ENCODE data around the gene ACSL6.

ACSL6 gene

GRCh38 chr5:131979816-131980215 lies 31.6 kb downstream of the ACSL6 start:
- H3K27ac ChIP-seq (ENCODE audit: low read depth in 2 of 2, low read length in 2 of 2): no peak overlapping the region
- peaks cover 4 to 7% of the 10 kb centered on the region in 2 donors for H3K4me1 ChIP-seq (ENCODE audit: control insufficient read depth in 2 of 2, insufficient read depth in 2 of 2, low read length in 2 of 2)
- no peak overlapping the region for H3K4me3 ChIP-seq (ENCODE audit: low read length in 2 of 2)
- no peaks in the 10 kb centered on the region for H3K27me3 ChIP-seq (ENCODE audit: control insufficient read depth in 2 of 2, insufficient read depth in 2 of 2, low read length in 2 of 2)
- no peaks in the 10 kb centered on the region for H3K36me3 ChIP-seq (ENCODE audit: control insufficient read depth in 2 of 2, insufficient read depth in 2 of 2, low read length in 2 of 2)
- no peak overlapping the region for H3K9ac ChIP-seq (ENCODE audit: low read depth in 1 of 2, low read length in 2 of 2)
- no peaks in the 10 kb centered on the region for H3K9me3 ChIP-seq (ENCODE audit: control insufficient read depth in 2 of 2, low read length in 2 of 2)

- Histone ChIP-seq H3K27me3 (ENCODE audit: control insufficient read depth in 2 of 2, insufficient read depth in 2 of 2, low read length in 2 of 2) (no peaks in the 10 kb centered on the region), H3K4me1 (ENCODE audit: control insufficient read depth in 2 of 2, insufficient read depth in 2 of 2, low read length in 2 of 2) (peaks cover 8 to 10% of the 10 kb centered on the region in 2 donors), H3K36me3 (ENCODE audit: control insufficient read depth in 2 of 2, insufficient read depth in 2 of 2, low read length in 2 of 2) (no peaks in the 10 kb centered on the region), H3K27ac (ENCODE audit: low read depth in 2 of 2, low read length in 2 of 2) (no peak overlapping the region), H3K4me3 (ENCODE audit: low read length in 2 of 2) (no peak overlapping the region), H3K9ac (ENCODE audit: low read depth in 1 of 2, low read length in 2 of 2) (no peak overlapping the region), H3K9me3 (ENCODE audit: control insufficient read depth in 2 of 2, low read length in 2 of 2) (no peaks in the 10 kb centered on the region)
Measured at GRCh38 chr5:131977212-131977604, 34.2 kb downstream of the ACSL6 start.

GRCh38 chr5:131976414-131977211 lies 34.8 kb downstream of the ACSL6 start:
- Histone ChIP-seq H3K36me3 (ENCODE audit: control insufficient read depth in 2 of 2, insufficient read depth in 2 of 2, low read length in 2 of 2) (no peaks in the 10 kb centered on the region), H3K9me3 (ENCODE audit: control insufficient read depth in 2 of 2, low read length in 2 of 2) (no peaks in the 10 kb centered on the region), H3K9ac (ENCODE audit: low read depth in 1 of 2, low read length in 2 of 2) (no peak overlapping the region), H3K4me3 (ENCODE audit: low read length in 2 of 2) (no peak overlapping the region), H3K27ac (ENCODE audit: low read depth in 2 of 2, low read length in 2 of 2) (no peak overlapping the region), H3K27me3 (ENCODE audit: control insufficient read depth in 2 of 2, insufficient read depth in 2 of 2, low read length in 2 of 2) (no peaks in the 10 kb centered on the region), H3K4me1 (ENCODE audit: control insufficient read depth in 2 of 2, insufficient read depth in 2 of 2, low read length in 2 of 2) (peaks cover 8 to 10% of the 10 kb centered on the region in 2 donors)

GRCh38 chr5:131974956-131975726 lies 36.3 kb downstream of the ACSL6 start:
- Histone ChIP-seq H3K27ac (ENCODE audit: low read depth in 2 of 2, low read length in 2 of 2) (no peak overlapping the region), H3K27me3 (ENCODE audit: control insufficient read depth in 2 of 2, insufficient read depth in 2 of 2, low read length in 2 of 2) (no peaks in the 10 kb centered on the region), H3K4me1 (ENCODE audit: control insufficient read depth in 2 of 2, insufficient read depth in 2 of 2, low read length in 2 of 2) (peaks cover 8 to 10% of the 10 kb centered on the region in 2 donors), H3K9ac (ENCODE audit: low read depth in 1 of 2, low read length in 2 of 2) (no peak overlapping the region), H3K9me3 (ENCODE audit: control insufficient read depth in 2 of 2, low read length in 2 of 2) (no peaks in the 10 kb centered on the region), H3K4me3 (ENCODE audit: low read length in 2 of 2) (peak overlapping the region; percentile 14 to 48), H3K36me3 (ENCODE audit: control insufficient read depth in 2 of 2, insufficient read depth in 2 of 2, low read length in 2 of 2) (no peaks in the 10 kb centered on the region)

- no peak overlapping the region for H3K9ac ChIP-seq (ENCODE audit: low read depth in 1 of 2, low read length in 2 of 2)
- peaks cover 8 to 10% of the 10 kb centered on the region in 2 donors for H3K4me1 ChIP-seq (ENCODE audit: control insufficient read depth in 2 of 2, insufficient read depth in 2 of 2, low read length in 2 of 2)
- peak overlapping the region in 1 of 2 donors; percentile 43 for H3K27ac ChIP-seq (ENCODE audit: low read depth in 2 of 2, low read length in 2 of 2)
- H3K4me3 ChIP-seq (ENCODE audit: low read length in 2 of 2): peak overlapping the region in 1 of 2 donors; percentile 48
- H3K36me3 ChIP-seq (ENCODE audit: control insufficient read depth in 2 of 2, insufficient read depth in 2 of 2, low read length in 2 of 2): no peaks in the 10 kb centered on the region
- H3K9me3 ChIP-seq (ENCODE audit: control insufficient read depth in 2 of 2, low read length in 2 of 2): no peaks in the 10 kb centered on the region
- H3K27me3 ChIP-seq (ENCODE audit: control insufficient read depth in 2 of 2, insufficient read depth in 2 of 2, low read length in 2 of 2): no peaks in the 10 kb centered on the region
Measured at GRCh38 chr5:131974622-131974955, 36.9 kb downstream of the ACSL6 start.

GRCh38 chr5:131974016-131974415 lies 37.4 kb downstream of the ACSL6 start:
- no peaks in the 10 kb centered on the region for H3K36me3 ChIP-seq (ENCODE audit: control insufficient read depth in 2 of 2, insufficient read depth in 2 of 2, low read length in 2 of 2)
- H3K27me3 ChIP-seq (ENCODE audit: control insufficient read depth in 2 of 2, insufficient read depth in 2 of 2, low read length in 2 of 2): no peaks in the 10 kb centered on the region
- no peak overlapping the region for H3K9ac ChIP-seq (ENCODE audit: low read depth in 1 of 2, low read length in 2 of 2)
- no peak overlapping the region for H3K4me3 ChIP-seq (ENCODE audit: low read length in 2 of 2)
- no peaks in the 10 kb centered on the region for H3K9me3 ChIP-seq (ENCODE audit: control insufficient read depth in 2 of 2, low read length in 2 of 2)
- H3K4me1 ChIP-seq (ENCODE audit: control insufficient read depth in 2 of 2, insufficient read depth in 2 of 2, low read length in 2 of 2): peaks cover 8 to 10% of the 10 kb centered on the region in 2 donors
- no peak overlapping the region for H3K27ac ChIP-seq (ENCODE audit: low read depth in 2 of 2, low read length in 2 of 2)

- Histone ChIP-seq H3K9me3 (ENCODE audit: control insufficient read depth in 2 of 2, low read length in 2 of 2) (no peaks in the 10 kb centered on the region), H3K4me3 (ENCODE audit: low read length in 2 of 2) (no peak overlapping the region), H3K9ac (ENCODE audit: low read depth in 1 of 2, low read length in 2 of 2) (no peak overlapping the region), H3K36me3 (ENCODE audit: control insufficient read depth in 2 of 2, insufficient read depth in 2 of 2, low read length in 2 of 2) (no peaks in the 10 kb centered on the region), H3K27me3 (ENCODE audit: control insufficient read depth in 2 of 2, insufficient read depth in 2 of 2, low read length in 2 of 2) (no peaks in the 10 kb centered on the region), H3K4me1 (ENCODE audit: control insufficient read depth in 2 of 2, insufficient read depth in 2 of 2, low read length in 2 of 2) (peaks cover 8 to 10% of the 10 kb centered on the region in 2 donors), H3K27ac (ENCODE audit: low read depth in 2 of 2, low read length in 2 of 2) (no peak overlapping the region)
Measured at GRCh38 chr5:131973089-131973712, 38.3 kb downstream of the ACSL6 start.

- Histone ChIP-seq H3K9me3 (ENCODE audit: control insufficient read depth in 2 of 2, low read length in 2 of 2) (no peaks in the 10 kb centered on the region), H3K36me3 (ENCODE audit: control insufficient read depth in 2 of 2, insufficient read depth in 2 of 2, low read length in 2 of 2) (no peaks in the 10 kb centered on the region), H3K9ac (ENCODE audit: low read depth in 1 of 2, low read length in 2 of 2) (no peak overlapping the region), H3K27me3 (ENCODE audit: control insufficient read depth in 2 of 2, insufficient read depth in 2 of 2, low read length in 2 of 2) (no peaks in the 10 kb centered on the region), H3K4me1 (ENCODE audit: control insufficient read depth in 2 of 2, insufficient read depth in 2 of 2, low read length in 2 of 2) (no peaks in the 10 kb centered on the region), H3K4me3 (ENCODE audit: low read length in 2 of 2) (no peak overlapping the region), H3K27ac (ENCODE audit: low read depth in 2 of 2, low read length in 2 of 2) (no peak overlapping the region)
Measured at GRCh38 chr5:131968396-131968954, 43.0 kb downstream of the ACSL6 start.

- H3K4me3 ChIP-seq (ENCODE audit: low read length in 2 of 2): no peak overlapping the region
- no peaks in the 10 kb centered on the region for H3K9me3 ChIP-seq (ENCODE audit: control insufficient read depth in 2 of 2, low read length in 2 of 2)
- no peaks in the 10 kb centered on the region for H3K4me1 ChIP-seq (ENCODE audit: control insufficient read depth in 2 of 2, insufficient read depth in 2 of 2, low read length in 2 of 2)
- H3K36me3 ChIP-seq (ENCODE audit: control insufficient read depth in 2 of 2, insufficient read depth in 2 of 2, low read length in 2 of 2): no peaks in the 10 kb centered on the region
- no peak overlapping the region for H3K9ac ChIP-seq (ENCODE audit: low read depth in 1 of 2, low read length in 2 of 2)
- no peak overlapping the region for H3K27ac ChIP-seq (ENCODE audit: low read depth in 2 of 2, low read length in 2 of 2)
- H3K27me3 ChIP-seq (ENCODE audit: control insufficient read depth in 2 of 2, insufficient read depth in 2 of 2, low read length in 2 of 2): no peaks in the 10 kb centered on the region
Measured at GRCh38 chr5:131966551-131966950, 44.9 kb downstream of the ACSL6 start.

Measured in mucosa of rectum (tissue), 2 donors.